Smooth muscle cell (in vitro differentiated cells): ENCODE results near the gene SEC61B. TPM values are rescaled to one million over a fixed set of nuclear protein-coding genes. Genes with fewer than 3 reads are reported as not detected.
A peak's percentile ranks its signal among the peaks of the same experiment; 100 is the strongest.

Experiments
- DNase-seq: peaks from one replicate; lab custom pipeline; 2025; ENCODE audit not compliant: unreplicated experiment; lab: John Stamatoyannopoulos, UW
- H2AFZ ChIP-seq: fragments of 200-600 bp; sonication (generic); 2 replicates; pipeline ENCODE4 v1.6.0; 2016; ENCODE audit warnings: antibody characterized with exemption, low read depth, mild to moderate bottlenecking
- H3F3A ChIP-seq: fragments of 200-600 bp; sonication (generic); 2 replicates; pipeline ENCODE4 v1.6.0; 2017; ENCODE audit warnings: antibody characterized with exemption, low read depth
- H3K27ac ChIP-seq: fragments of 200-600 bp; sonication (generic); 2 replicates; pipeline ENCODE4 v1.5.1; 2016; ENCODE audit warnings: low read depth, mild to moderate bottlenecking
- H3K27me3 ChIP-seq: fragments of 200-600 bp; sonication (generic); 2 replicates; pipeline ENCODE4 v1.6.1; 2016; ENCODE audit warnings: low read depth, mild to moderate bottlenecking
- H3K36me3 ChIP-seq: fragments of 200-600 bp; sonication (generic); 2 replicates; pipeline ENCODE4 v1.5.1; 2016; ENCODE audit warnings: low read depth
- H3K4me1 ChIP-seq: fragments of 200-600 bp; sonication (generic); 2 replicates; pipeline ENCODE4 v1.5.1; 2016; ENCODE audit warnings: low read depth
- H3K4me2 ChIP-seq: fragments of 200-600 bp; sonication (generic); 2 replicates; pipeline ENCODE4 v1.6.0; 2016; ENCODE audit warnings: mild to moderate bottlenecking
- H3K4me3 ChIP-seq: fragments of 200-600 bp; sonication (generic); 2 replicates; pipeline ENCODE4 v1.5.1; 2016; ENCODE audit warnings: mild to moderate bottlenecking
- H3K79me2 ChIP-seq: fragments of 200-600 bp; sonication (generic); 2 replicates; pipeline ENCODE4 v1.6.0; 2016; ENCODE audit warnings: low read depth, mild to moderate bottlenecking
- H3K9ac ChIP-seq: fragments of 200-600 bp; sonication (generic); 2 replicates; pipeline ENCODE4 v1.6.0; 2016; ENCODE audit warnings: low read depth
- H3K9me3 ChIP-seq: fragments of 200-600 bp; sonication (generic); replicated peaks from 2 replicates; pipeline ENCODE4 v1.5.1; 2016; ENCODE audit warnings: low read depth
- H4K20me1 ChIP-seq: fragments of 200-600 bp; sonication (generic); 2 replicates; pipeline ENCODE4 v1.6.0; 2016; ENCODE audit warnings: low read depth
- WGBS: methylation state at CpG from one replicate; pipeline ENCODE4 v1.1.7; 2016; ENCODE audit warnings: low lambda C conversion rate; 5-methylcytosine and 5-hydroxymethylcytosine counted together
- polyA plus RNA-seq: library from polyadenylated mRNA; unstranded; fragments of >200 nt; fragmentation: Nextera tagmentation; extraction: Ambion mirVana; gene quantifications from 2 replicates; pipeline ENCODE4 v1.2.1, GENCODE V29; 2016
- total RNA-seq: library from RNA; depleted of rRNA; stranded (reverse); fragments of >200 nt; gene quantifications from 2 replicates; pipeline ENCODE4 v1.2.3, GENCODE V29; 2014
- TF ChIP-seq, protein P1 (sequence below): fragments of 200-600 bp; sonication (generic); IDR thresholded peaks from 2 replicates; pipeline ENCODE4 v1.5.1; 2017; ENCODE audit warnings: borderline replicate concordance, mild to moderate bottlenecking, antibody characterized with exemption; ENCODE audit not compliant: insufficient read depth, poor library complexity, severe bottlenecking

SEC61B gene
- total and polyA plus RNA-seq, 2 experiments from 2014 or later: 385 to 549 TPM

GRCh38 chr9:99183616-99184015 is 38.5 kb upstream of the SEC61B start:
- DNase-seq: no peak
- no peak overlapping the region for H3K4me2 ChIP-seq
- no peak overlapping the region for H3K9ac ChIP-seq
- H3K4me3 ChIP-seq: no peak overlapping the region
- WGBS: 78% methylated on average over 3 of the region's 3 CpGs
- TF ChIP-seq, protein P1, sequence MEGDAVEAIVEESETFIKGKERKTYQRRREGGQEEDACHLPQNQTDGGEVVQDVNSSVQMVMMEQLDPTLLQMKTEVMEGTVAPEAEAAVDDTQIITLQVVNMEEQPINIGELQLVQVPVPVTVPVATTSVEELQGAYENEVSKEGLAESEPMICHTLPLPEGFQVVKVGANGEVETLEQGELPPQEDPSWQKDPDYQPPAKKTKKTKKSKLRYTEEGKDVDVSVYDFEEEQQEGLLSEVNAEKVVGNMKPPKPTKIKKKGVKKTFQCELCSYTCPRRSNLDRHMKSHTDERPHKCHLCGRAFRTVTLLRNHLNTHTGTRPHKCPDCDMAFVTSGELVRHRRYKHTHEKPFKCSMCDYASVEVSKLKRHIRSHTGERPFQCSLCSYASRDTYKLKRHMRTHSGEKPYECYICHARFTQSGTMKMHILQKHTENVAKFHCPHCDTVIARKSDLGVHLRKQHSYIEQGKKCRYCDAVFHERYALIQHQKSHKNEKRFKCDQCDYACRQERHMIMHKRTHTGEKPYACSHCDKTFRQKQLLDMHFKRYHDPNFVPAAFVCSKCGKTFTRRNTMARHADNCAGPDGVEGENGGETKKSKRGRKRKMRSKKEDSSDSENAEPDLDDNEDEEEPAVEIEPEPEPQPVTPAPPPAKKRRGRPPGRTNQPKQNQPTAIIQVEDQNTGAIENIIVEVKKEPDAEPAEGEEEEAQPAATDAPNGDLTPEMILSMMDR: no peak
- H3F3A ChIP-seq: peaks cover 14% of the 10 kb centered on the region
- no peaks in the 10 kb centered on the region for H3K79me2 ChIP-seq
- peak overlapping the region; percentile 94 for H3K27ac ChIP-seq
- no peaks in the 10 kb centered on the region for H4K20me1 ChIP-seq
- H3K27me3 ChIP-seq: peaks cover 5% of the 10 kb centered on the region
- H3K4me1 ChIP-seq: peaks cover 12% of the 10 kb centered on the region
- H2AFZ ChIP-seq: no peak overlapping the region
- H3K9me3 ChIP-seq: no peaks in the 10 kb centered on the region
- H3K36me3 ChIP-seq: no peaks in the 10 kb centered on the region

DNA sequence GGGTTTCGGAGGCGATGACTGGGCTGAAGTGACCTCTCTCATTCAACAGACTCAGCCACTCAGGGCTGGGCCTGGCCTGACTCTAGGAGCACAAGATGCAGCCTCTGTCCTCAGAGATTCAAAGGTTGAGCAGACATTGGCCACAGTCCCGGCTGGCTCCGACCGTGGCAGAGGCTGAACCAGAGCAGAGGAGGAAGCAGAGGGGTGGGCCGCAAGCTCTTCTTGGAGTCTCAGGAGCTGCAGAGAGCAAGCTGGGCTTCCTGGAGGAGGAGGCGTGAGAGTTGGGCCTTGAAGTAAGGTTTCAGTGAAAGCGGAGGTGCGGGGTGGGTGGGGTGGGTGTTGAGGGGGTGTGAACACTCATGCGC is 38.0 kb upstream of the SEC61B start:
- H3F3A ChIP-seq: peaks cover 14% of the 10 kb centered on the region
- H2AFZ ChIP-seq: no peak overlapping the region
- no peaks in the 10 kb centered on the region for H3K36me3 ChIP-seq
- H3K27ac ChIP-seq: peak overlapping the region; percentile 94
- H3K4me2 ChIP-seq: no peak overlapping the region
- H3K27me3 ChIP-seq: peaks cover 5% of the 10 kb centered on the region
- no peaks in the 10 kb centered on the region for H3K9me3 ChIP-seq
- no peak overlapping the region for H3K4me3 ChIP-seq
- H3K9ac ChIP-seq: no peak overlapping the region
- TF ChIP-seq, protein P1: no peak
- peaks cover 12% of the 10 kb centered on the region for H3K4me1 ChIP-seq
- H3K79me2 ChIP-seq: no peaks in the 10 kb centered on the region
- 71% methylated on average over 10 of the region's 10 CpGs for WGBS
- no peak for DNase-seq
- H4K20me1 ChIP-seq: no peaks in the 10 kb centered on the region

GRCh38 chr9:99184475-99185347 is 37.4 kb upstream of the SEC61B start:
- no peaks in the 10 kb centered on the region for H3K9me3 ChIP-seq
- no peaks in the 10 kb centered on the region for H3K36me3 ChIP-seq
- DNase-seq: peak; percentile 28
- no peak overlapping the region for H3K4me3 ChIP-seq
- no peak overlapping the region for H3K9ac ChIP-seq
- peaks cover 12% of the 10 kb centered on the region for H3K4me1 ChIP-seq
- peaks cover 5% of the 10 kb centered on the region for H3K27me3 ChIP-seq
- peak overlapping the region; percentile 94 for H3K27ac ChIP-seq
- H3K79me2 ChIP-seq: no peaks in the 10 kb centered on the region
- H3K4me2 ChIP-seq: peak overlapping the region; percentile 57
- TF ChIP-seq, protein P1: peak; percentile 91
- H3F3A ChIP-seq: peaks cover 14% of the 10 kb centered on the region
- no peaks in the 10 kb centered on the region for H4K20me1 ChIP-seq
- peak overlapping the region; percentile 70 for H2AFZ ChIP-seq
- WGBS: 55% methylated on average over 29 of the region's 29 CpGs

DNA sequence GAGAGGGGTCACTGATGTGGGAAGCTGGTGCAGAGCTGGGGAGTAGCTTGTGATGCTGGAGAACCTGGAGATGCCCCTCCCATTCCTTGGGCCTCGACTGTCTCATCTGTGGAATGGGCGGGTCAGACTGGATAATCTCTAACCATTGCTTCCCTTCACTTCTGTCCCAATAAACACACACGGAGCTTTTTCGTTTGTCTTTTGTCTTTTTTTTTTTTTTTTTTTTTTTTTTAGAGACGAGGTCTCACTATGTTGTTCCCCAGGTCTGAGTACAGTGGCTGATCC is 36.8 kb upstream of the SEC61B start:
- Histone ChIP-seq H3F3A (peaks cover 14% of the 10 kb centered on the region), H3K4me1 (peaks cover 12% of the 10 kb centered on the region), H3K36me3 (no peaks in the 10 kb centered on the region), H3K27ac (no peak overlapping the region), H3K4me2 (no peak overlapping the region), H2AFZ (peak overlapping the region; percentile 70), H3K27me3 (peaks cover 5% of the 10 kb centered on the region), H3K9ac (no peak overlapping the region), H3K4me3 (no peak overlapping the region), H4K20me1 (no peaks in the 10 kb centered on the region), H3K79me2 (no peaks in the 10 kb centered on the region), H3K9me3 (no peaks in the 10 kb centered on the region)
- DNase-seq: no peak
- TF ChIP-seq, protein P1: no peak
- WGBS: 87% methylated on average over 5 of the region's 5 CpGs
